Effector CD4-positive, alpha-beta T cell (primary cell): ENCODE data around the gene SULT4A1.

ENCODE experiments used
- DNase-seq: peaks from one replicate; pipeline ENCODE4 v3.0.0-alpha.2; 2020

Gene SULT4A1

DNA sequence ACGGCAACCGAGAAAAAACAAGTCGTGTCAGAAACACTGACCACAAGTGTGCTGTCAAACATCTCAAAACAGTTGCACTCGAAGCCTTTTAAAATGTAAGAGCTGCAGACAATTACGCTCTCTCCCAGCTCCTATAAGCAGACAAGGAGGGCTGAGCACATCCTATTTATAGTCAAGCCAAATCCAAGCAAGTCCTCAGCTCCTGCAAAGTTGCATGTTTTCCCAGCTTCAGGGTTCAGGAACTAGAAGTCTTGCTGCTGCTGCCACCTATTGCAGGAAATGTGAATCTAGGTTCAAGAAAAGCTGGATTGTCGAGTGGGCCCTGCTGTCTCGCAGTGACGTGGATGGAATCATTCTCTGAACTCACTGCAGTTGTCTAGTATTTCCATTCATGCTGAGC is 65.7 kb downstream of the SULT4A1 start:
- DNase-seq: no peak

DNA sequence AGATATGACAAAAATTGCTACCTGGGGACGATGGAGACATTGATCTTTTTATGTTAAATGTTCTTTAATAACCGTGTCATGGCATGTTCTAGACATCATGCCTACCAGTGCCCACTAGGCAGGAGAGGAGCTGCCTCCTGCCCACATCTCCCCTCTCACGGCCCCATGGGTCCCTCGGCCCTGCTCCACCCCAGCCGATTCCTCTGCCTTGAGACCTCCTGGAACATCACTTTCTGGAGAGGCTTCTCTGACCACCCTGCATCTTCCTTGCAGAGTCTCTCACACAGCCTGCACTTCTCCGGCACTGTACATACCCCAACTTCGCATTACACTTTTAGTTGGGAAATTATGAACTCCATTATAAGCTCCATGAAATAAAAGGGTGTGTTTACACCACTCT is 67.0 kb downstream of the SULT4A1 start:
- no peak for DNase-seq

DNA sequence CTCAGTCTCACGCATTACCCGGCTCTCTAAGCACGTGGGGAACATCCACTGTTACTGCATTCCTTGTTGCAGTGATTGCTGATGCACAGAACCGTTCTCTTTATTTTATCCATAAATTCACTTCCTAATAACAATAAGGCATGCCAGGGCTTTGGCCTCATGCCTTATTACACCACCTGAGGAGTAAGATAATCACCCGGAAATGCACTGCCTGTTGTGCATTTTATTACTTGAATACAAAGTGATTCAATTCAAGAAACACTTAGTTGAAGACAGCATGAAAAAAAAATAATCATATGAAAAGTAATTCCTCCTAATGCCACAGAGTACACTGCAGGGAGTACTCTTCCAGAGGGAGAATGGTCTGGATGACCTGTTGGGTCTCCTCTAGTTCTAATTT is 69.4 kb downstream of the SULT4A1 start:
- DNase-seq: no peak

DNA sequence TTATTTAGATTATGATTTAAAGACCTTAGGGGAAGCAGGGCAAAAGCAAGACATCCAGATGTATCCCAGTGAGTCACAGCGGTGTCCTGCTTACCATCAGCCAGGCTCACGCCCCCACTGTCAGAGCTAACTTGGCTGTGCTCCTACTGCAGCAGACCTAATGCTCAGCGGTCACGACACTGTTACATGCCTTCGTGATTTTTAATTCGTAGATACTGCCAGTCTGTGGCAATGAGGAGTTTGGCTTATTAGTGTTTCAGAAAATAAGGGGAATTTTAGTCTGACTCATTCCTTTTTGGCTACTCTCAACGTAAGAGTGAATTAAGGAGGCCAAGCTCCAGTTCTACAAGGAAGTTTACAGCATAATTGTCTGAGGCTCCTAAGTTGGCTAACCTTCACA is 72.9 kb downstream of the SULT4A1 start:
- DNase-seq: no peak

DNA sequence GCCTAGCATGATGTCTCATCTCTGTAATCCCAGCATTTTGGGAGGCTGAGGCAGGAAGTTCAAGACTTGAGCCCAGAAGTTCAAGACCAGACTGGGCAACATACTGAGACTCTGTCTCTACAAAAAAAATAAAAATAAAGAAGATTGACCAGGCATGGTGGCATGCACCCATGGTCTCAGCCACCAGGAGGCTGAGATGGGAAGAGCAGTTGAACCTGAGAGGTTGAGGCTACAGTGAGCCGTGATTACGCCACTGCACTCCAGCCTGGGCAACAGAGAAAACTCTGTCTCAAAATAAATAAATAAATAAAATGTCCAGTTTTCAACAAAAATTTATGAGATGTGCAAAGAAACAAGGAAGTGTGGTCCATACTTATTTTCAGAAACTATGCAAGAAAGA is 78.5 kb downstream of the SULT4A1 start:
- DNase-seq: no peak

DNA sequence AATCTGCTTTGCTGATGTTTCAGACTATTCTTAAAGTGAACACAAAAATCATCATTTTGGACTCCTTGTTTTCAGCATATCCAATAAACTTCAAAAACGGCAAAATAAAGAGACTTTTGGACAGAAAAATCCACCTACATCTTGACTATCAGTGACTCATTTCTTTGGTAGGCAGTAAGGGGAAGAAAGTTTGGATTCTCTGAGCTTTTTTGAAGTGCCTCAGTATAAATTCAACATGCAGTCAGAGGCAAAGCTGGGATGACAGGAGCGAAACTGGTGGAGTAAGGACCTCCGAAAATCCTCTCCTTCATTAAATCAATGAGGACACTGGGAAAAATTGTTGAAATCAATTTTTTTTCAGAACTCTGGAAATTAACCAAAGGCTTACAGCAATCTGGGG is 79.9 kb downstream of the SULT4A1 start:
- no peak for DNase-seq

DNA sequence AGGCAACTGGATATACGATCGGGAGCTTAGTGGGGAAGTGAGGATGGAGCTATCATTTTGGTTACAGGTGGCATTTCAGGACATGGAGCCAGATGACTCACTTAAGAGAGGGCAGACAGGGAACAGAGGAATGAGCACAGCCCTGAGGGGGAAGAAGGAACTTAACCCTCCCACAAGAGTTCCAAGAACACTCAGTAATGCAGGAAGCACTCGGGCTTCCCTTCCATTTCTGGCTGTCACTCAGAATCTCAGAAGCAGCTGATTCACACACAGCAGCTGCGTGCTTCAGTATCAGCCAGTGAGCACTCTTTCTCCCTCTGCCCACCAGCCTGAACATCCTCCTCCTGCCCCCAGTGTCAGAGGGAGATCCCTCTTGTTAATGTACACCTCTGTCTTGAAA is 85.0 kb downstream of the SULT4A1 start:
- DNase-seq: no peak

DNA sequence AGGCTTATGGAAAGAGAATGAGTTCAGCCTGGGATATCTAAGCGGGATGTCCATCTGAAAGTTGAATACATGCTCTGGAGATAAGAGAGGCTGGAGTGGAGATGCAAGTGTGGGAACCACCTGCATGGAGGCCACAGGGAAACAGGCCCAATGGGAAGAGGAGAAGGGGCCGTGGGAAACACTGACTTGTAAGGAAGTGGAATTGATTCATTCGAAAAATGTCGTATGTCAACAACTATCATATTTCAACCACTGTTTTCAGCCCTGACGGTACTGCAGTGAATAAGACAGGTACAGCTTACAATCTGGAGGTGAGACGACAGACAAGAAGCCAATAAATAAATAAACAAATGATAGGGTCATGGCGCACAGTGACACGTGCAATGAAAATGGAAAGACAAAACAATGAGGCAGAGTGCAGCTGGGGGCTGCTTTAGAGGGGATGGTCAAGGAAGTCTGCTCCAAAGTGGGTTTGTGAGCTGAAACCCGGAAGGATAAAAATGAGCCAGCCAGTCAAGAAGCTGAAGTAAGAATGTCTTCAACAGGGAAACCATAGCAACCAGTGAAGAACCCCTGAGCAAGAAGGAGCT is 86.1 kb downstream of the SULT4A1 start:
- DNase-seq: no peak
